ENCODE results near the gene CPNE5.

Gene CPNE5

GRCh38 chr6:36807143-36807542 is 32.1 kb downstream of the CPNE5 start:
- DNase-seq (ENCODE audit: low read depth) = no peak

GRCh38 chr6:36805917-36806316 is 33.3 kb downstream of the CPNE5 start:
- TF ChIP-seq CTCF (IDR thresholded peaks at IDR 0.05; ENCODE audit: control insufficient read depth, extremely low read depth, insufficient read depth) = no peak
- DNase-seq (ENCODE audit: low read depth) = no peak

More at GRCh38 chr6:36807143-36807542, 32.1 kb downstream of the CPNE5 start:
- TF ChIP-seq CTCF (IDR thresholded peaks at IDR 0.05; ENCODE audit: control insufficient read depth, extremely low read depth, insufficient read depth) = no peak
- H3K4me3 ChIP-seq (ENCODE audit: low read depth, low read length) = no peak overlapping the region

DNA sequence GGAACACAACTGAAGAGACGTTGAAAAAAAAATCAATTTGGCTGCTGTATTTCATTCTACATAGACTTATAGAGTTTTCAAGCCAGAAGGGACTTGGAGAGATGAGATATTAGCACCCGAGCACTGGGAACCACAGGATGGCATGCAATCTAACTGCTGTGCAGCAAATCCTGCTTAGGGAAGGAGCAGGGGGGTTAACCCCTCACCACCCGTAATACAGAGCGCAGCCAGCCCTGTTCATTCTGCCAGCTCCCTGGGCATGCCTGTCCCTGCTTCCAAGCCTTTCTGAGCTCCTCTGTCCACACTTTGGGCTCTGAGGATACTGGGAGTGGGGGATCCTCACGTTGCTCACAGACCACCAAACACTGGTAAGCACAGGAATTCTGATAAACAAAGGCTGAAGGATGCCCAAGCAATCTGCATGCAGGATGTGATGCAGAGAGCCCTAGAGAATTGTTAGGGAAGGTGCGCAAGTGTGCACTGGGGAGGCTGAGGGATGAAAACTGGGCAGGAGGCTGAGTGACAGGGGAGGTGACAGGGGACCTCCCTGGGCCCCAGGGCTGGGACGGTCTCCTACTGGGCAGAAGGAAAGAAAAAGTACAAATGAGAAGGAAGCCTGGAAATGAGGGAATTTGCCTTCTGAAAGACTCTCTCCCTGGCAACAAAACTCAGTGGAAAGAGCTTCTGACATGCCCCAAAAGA is 34.0 kb downstream of the CPNE5 start:
- no peak for DNase-seq (ENCODE audit: low read depth)
- no peak overlapping the region for H3K4me3 ChIP-seq (ENCODE audit: low read depth, low read length)
- TF ChIP-seq CTCF (IDR thresholded peaks at IDR 0.05; ENCODE audit: control insufficient read depth, extremely low read depth, insufficient read depth) = no peak

More at GRCh38 chr6:36805917-36806316, 33.3 kb downstream of the CPNE5 start:
- H3K4me3 ChIP-seq (ENCODE audit: low read depth, low read length) = no peak overlapping the region

DNA sequence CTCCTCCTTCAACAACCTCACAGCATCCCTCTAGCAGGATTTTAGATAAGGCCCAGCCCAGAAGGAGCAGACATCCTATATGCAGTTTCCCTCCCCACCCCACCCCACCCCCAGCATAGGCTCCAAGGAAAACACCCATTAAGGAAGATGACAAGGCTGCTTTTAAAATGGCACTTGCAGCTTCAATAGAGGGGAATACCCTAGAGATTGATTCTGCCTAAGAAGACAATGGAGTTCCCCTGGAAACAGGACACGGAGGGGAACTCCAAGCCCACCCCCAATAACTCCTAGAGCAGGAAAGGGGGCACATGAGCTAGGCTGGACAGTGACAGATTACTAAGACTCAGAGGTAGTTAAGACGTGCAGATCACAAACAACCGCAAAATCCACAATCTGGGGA is 34.7 kb downstream of the CPNE5 start:
- TF ChIP-seq CTCF (IDR thresholded peaks at IDR 0.05; ENCODE audit: control insufficient read depth, extremely low read depth, insufficient read depth) = no peak
- no peak overlapping the region for H3K4me3 ChIP-seq (ENCODE audit: low read depth, low read length)
- DNase-seq (ENCODE audit: low read depth) = no peak

GRCh38 chr6:36803908-36804307 is 35.3 kb downstream of the CPNE5 start:
- TF ChIP-seq CTCF (IDR thresholded peaks at IDR 0.05; ENCODE audit: control insufficient read depth, extremely low read depth, insufficient read depth) = no peak
- DNase-seq (ENCODE audit: low read depth) = no peak
- no peak overlapping the region for H3K4me3 ChIP-seq (ENCODE audit: low read depth, low read length)

- TF ChIP-seq CTCF (IDR thresholded peaks at IDR 0.05; ENCODE audit: control insufficient read depth, extremely low read depth, insufficient read depth) = no peak
- H3K4me3 ChIP-seq (ENCODE audit: low read depth, low read length) = no peak overlapping the region
- DNase-seq (ENCODE audit: low read depth) = no peak
Measured at GRCh38 chr6:36803482-36803881, 35.8 kb downstream of the CPNE5 start.

All from LNCaP clone FGC (cell line).